NCI-H524 (cell line): Measurements from ENCODE around the gene ITGB3BP.
"Not testable (repeated sequence)": the region's sequence is repeated elsewhere in the genome, so short reads cannot be mapped to it uniquely, and the experiment has no call there.

Experiments
- DNase-seq, 2 experiments: peaks; one replicate each; lab custom pipeline; 2025; lab: John Stamatoyannopoulos, UW

The ITGB3BP gene

DNA sequence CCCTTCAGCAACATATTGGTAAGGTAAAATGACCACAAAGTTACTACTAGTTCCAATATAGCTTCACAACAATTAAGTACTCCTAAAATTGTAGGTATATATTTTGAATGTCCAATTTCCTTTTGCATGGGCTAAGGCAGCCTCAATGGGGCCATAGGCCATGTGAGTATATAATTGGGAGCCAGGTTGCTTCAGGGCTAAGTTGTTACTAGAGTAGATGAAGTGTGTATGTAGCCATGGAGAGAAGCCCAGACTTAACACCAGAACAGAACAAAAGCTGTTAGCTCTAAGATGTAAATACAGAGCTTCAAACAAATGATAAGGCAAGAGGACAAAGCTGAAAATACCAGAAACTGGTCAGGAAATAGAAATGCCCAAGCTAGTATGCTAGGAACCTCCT lies 16.2 kb downstream of the ITGB3BP start:
- no peak for DNase-seq

DNA sequence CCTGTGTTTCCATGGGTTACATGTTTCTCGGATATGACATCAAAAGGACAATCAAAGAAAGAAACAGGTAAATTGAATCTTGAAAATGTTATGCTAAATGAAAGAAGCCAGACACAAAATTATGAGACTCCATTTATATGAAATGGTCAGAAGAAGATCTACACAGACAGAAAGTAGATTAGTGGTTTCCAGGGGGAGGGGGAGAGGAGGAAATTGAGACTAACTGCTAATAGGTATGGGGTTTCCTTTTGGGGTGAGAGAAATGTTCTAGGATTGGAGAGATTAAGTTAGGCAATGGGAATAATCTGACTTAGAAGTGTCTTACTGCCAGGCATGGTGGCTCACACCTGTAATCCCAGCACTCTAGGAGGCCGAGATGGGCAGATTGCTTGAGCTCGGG lies 21.8 kb downstream of the ITGB3BP start:
- no peak for DNase-seq

DNA sequence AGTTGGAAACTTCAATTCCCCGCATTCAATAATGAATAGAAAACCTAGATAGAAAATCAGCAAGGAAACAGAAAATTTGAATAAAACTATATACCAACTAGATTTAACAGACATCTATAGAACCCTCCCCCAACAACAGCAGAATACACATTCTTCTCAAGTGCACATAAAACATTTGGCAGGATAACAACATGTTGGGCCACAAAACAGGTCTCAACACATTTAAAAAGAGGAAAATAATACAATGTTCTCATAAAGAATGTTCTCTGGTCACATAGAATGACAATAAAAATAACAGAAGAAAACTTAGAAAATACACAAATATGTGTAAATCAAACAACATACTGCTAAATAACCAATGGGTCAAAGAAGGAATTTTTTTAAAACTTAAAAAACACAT lies 24.9 kb downstream of the ITGB3BP start:
- no peak for DNase-seq

DNA sequence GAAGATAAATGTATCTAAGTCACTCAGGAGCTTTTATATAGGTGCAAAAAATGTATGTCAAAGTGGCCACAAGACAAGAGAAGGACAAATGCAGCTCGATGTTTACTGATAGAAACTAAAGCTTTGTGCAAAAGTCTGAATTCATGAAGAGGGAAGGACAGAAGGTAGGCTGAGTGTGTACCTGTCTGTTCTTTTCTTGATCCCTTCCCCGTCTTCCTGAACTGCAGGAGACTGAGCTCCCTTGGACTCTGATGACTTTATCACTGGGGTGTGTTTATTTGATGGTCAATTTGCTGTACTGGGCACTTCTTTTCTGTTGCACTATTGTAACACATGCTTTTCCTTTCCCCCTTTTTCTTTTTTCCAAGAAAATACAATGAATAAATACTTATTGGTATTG lies 25.4 kb downstream of the ITGB3BP start:
- DNase-seq: no peak

DNA sequence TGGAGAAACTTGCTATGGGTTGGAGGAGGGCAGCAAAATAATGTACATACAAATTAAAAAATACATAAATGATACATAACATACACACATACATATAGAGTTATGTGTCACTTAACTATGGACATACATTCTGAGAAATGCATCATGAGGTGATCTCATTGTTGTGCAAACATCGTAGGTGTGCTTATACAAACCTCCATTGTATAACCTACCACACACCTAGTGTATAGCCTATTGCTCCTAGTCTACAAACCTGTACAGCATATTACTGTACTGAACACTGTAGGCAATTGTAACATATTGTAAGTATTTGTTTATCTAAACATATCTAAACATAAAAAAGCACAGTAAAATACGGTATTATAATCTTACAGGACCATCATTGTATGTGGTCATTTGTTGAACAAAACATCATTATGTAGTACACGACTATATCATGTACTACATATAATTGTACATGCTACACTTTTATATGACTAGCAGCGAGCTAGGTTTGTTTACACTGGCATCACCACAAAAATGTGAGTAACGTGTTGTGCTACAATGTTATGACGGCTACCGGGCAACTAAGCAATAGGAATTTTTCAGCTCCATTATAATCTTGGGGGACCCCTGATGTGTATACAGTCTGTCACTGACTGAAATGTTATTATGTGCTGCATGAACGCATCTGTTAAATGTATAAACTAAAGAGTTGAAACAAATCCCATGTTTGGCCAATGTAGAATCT lies 35.5 kb downstream of the ITGB3BP start:
- DNase-seq: no peak

DNA sequence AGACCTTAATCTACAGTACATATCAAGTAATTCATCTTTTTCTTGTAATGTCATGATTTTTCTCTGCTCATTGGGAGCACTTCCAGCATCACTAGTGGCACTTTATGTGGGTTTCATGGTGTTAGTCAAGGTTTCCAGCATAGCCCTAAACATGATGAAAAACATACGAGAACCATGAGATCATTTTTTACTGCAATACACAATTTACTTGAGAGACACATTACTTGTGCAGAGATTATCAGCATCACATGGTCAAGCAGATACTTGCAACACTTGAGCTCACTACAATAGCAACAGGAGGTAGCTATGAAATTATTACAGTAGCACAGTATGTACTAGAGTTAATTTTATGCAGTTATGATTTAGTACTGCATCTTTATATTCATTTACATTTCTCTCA lies 36.4 kb downstream of the ITGB3BP start:
- no peak for DNase-seq

DNA sequence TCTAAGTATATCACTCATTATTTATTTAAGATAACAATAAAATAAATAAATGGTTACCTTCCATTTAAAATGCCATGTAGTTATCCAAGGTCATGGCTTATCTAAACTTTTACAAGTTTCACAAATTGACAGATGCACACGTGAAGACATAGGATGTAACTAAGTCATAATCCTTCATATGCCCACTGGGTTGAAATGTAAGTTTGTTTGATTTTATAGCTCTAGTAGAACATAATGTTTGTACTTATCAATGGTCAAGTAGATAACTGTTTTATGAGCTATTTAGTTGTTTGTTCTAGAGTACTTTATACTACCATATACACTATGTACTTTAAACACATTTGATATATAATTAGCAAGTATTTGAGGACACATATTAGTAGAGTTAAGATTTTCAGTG lies 43.0 kb downstream of the ITGB3BP start:
- DNase-seq: no peak

DNA sequence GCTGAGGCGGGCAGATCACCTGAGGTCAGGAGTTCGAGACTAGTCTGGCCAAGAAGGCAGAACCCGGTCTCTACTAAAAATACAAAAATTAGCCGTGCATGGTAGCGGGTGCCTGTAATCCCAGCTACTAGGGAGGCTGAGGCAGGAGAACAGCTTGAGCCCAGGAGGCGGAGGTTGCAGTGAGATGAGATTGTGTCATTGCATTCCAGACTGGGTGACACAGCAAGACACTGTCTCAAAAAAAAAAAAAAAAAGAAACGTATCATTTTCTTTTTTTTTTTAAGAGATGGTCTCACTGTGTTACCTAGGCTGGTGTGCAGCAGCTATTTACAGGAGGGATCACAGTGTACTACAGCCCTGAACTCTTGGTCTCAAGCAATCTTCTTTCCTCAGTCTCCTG lies 47.3 kb downstream of the ITGB3BP start:
- no peak for DNase-seq

DNA sequence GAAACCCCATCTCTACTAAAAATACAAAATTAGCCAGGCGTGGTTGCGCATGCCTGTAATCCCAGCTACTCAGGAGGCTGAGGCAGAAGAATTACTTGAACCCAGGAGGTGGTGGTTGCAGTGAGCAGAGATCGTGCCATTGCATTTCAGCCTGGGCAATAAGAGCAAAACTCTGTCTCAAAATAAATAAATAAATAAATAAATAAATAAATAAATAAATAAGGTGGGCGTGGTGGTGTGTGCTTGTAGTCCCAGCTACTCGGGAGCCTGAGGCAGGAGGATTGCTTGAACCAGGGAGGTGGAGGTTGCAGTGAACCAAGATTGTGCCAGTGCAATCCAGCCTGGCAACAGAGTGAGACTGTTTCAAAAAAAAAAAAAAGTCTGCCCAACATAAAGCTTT lies 54.3 kb downstream of the ITGB3BP start:
- not testable (repeated sequence) for DNase-seq

DNA sequence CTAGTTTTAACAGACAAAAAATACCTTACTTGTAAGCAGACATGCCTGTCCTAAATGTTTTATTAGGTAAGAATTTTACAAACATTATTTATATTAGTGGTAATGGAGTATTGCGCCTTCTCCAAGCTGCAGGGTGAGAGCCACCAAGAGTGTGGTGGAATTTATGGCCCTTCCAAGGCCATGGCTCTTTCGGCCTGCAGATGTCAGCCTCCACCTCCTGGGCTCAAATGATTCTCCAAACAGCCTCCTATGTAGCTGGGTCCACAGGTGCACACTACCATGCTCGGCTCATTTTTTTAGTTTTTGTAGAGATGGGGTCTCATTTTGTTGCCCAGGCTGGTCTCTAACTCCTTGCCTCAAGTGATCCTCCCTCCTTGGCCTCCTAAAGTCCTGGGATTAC lies 56.3 kb downstream of the ITGB3BP start:
- no peak for DNase-seq

DNA sequence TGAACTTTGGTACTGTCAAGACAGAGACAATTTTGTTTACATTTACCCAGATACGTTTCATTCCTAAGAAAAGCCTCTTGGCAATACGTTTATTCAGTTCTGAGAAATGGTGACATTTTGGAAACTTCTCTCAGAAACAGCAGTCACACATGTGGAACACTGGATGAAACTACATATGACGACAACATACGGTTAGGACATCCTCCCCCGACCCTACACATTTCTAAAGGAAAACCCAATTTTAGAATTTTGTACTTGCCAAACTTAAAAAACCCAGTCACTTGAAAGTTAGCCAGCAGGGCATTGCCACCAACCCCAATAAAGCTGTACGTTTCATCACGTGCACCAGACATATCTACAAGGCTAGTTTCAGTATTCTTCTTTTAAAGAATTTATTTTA lies 56.8 kb downstream of the ITGB3BP start:
- DNase-seq: no peak

DNA sequence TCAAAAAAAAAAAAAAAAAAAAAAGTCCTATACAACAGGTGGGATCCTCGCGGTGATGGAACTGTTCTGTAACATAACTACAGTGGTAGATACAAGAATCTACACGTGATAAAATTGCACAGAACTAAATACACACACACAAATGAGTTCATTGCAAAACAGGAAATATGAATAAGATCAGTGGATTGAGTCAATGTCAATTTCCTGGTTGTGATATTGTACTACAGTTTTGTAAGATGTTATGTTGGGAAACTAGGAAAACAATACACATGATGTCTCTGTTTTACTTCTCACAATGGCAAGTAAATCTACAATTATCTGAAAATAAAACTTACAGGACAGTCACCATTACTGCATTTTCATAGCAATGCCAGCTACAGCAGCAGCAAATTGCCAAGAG lies 59.8 kb downstream of the ITGB3BP start:
- no peak for DNase-seq

DNA sequence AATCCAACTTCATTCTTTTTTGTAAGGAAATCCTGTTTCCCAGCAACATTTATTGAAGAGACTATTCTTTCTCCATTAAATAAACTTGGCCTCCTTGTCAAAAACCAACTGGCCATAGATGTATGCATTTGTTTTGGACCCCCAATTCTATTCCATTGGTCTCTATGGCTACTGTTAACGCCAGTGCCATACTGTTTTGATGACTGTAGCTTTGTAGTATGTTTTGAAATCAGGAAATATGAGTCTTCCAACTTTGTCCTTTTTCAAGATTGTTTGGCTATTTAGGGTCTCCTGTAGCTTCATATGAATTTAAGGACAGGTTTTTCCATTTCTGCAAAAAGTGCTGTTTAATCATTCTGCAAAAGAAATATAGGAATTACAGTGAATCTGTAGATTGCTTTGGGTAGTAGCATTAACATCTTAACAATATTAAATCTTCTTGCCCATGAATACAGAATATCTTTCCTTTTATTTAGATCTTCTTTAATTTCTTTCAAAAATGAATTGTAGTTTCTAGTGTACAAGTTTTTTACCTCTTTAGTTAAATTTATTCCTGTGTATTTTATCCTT lies 61.3 kb downstream of the ITGB3BP start:
- DNase-seq: no peak

DNA sequence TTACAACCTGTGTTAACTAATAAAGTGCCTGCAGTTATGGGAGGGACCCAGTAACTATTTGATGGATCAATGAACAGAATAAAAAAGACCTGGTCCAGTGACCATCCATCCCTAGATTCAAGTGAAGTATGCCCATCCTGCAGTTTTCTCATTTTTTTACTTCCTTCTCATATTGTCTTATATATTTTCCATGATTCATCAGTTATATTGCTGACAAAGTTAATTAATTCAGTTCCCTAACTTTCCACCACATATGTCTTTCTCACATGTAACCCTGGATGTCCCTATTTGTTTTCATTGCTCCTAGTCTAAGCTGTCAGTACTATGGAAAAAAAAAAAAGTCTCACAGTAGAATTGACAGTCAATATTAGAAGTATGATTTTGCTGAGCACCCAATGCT lies 64.3 kb downstream of the ITGB3BP start:
- DNase-seq: no peak

DNA sequence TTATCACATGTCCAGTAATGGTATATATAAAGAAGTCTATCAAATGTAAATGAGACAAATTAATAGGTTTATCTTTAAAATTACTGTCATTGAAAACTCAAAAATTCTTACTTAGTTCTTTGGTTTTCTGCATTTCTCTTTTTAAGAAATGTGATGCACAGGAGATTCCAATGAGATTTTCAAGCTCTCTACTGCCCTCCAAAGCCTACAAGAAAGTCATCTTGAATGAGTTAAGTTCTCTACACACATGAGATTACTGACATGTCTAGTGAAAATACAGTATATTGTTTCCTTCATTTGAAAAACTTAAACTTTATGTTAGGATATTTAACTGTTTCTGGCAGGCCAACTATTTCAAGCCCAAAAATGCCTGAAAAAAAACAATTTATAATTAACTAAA lies 68.8 kb downstream of the ITGB3BP start:
- peak in 1 of 2 experiments; percentile 6 for DNase-seq

DNA sequence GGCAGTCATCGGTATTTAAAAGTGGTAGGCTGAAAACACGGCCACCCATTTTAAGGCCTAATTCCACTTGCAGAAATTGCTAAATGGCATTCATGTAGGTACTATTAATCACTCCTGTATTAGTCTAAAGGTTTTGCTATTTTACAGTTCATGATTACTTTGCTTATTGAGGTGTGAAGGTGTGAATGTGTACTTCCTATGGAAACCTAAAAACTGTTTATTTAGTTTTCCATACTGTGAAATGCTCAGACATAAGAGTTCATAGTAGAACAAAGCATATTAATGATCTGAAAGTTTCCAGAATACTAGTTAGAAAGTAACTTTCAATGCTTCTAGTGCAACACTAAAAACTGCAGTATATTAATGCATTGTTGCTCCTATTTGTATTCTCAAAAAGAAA lies 69.8 kb downstream of the ITGB3BP start:
- no peak for DNase-seq

DNA sequence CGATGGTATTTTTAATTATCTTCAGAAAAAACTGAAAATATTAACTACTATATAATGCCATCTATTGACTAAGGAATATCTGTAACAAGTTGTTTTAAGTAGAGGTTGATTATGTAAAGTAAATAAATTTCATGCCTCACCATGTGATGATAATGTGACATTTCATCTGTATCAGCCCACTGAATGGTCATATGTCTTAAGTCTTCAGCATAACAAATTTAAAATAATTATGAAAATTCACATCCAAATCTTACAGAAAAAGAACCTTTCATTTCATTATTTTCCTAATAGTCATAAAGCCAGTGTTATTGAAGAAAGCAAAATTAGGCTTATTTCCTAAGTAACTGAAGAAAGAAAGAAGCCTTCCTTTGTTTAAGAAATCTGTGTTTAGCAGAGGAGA lies 72.6 kb downstream of the ITGB3BP start:
- DNase-seq: no peak

DNA sequence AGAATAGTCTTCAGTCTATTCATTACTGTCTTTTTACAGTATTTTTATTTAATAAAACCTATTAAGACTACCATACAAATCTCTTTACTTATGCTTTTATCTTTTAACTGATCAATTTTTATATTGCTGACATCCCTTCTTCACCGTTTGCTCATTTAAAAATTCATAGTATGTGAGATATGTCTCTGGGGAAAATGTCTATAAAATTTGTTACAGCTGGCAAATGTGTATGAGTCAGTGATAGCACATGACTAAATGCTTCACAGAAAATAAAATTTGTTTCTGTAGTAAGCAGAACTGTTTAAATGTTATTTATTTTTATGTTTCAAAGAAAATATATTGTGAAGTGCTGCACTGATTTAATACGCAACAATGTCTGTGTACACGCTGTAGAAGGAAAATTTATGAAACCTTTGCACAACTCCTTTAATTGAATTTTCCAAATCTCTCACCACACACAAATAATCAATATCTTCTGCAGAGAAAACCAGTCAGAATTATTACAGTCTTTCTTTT lies 74.2 kb downstream of the ITGB3BP start:
- DNase-seq: no peak

DNA sequence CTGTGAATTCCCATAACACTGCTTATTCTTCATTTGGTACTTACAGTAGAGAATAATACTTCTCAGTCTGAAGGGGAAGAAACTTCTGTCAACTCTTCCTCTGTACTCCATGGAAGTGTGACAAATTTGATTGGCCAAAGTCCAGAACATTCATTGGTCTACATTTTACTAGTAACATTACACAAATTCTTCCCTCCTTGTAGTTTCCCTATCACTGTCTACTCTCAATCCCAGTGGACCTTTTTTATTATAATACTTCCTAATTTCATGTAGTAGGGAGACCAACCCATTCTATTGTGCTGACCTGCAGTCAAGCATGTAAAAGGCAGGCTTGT lies 80.9 kb downstream of the ITGB3BP start:
- DNase-seq: no peak

DNA sequence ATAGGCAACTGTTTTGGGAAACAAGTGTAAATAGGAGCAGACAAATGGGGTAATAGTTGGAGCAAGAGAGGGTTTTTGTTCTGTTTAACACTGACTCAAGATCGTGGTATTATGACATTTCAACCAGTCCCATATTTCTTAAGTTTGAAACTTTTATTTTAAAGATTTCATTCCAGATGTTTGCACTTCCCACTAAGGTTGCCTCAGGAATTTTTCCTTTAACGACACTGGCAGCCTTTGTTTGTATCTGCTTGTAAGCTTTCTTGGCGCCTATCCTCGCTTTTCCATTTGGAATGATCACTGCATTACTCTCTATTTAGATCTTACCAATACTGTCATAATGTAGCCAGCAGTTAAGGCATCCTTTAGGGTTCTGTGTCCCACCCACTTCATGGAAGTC lies 87.9 kb downstream of the ITGB3BP start:
- no peak for DNase-seq

DNA sequence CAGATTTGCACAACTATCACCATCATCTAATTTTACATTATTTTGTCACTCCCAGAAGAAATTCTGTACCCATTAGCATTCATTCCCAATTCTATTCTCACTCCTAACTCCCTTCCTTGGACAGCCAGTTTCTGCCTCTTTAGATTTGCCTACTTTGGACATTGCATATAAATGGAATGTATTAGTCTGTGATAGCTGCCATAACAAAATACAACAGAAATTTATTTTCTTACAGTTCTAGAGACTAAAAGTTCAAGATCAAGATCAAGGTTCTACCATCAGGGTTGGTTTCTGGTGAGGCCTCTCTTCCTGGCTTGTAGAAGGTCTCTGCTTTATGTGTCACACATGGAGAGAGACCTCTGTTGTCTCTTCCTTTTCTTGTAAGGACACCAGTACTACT lies 93.7 kb downstream of the ITGB3BP start:
- DNase-seq: no peak

DNA sequence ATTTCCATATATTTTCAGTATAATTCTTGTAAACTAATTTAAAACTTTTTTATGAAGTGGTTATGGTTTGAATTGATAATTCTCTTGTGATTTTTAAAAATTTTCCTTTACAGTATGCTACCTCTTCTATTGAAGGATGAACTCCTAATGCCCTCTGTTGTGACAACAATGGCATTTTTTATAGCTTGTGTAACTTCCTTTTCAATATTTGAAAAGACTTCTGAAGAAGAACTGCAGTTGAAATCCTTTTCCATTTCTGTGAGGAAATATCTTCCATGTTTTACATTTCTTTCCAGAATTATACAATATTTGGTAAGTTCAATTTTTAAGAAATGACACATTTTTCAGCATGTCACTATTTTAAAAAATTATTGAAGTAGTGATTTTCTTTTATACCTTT lies 94.2 kb downstream of the ITGB3BP start:
- no peak for DNase-seq

DNA sequence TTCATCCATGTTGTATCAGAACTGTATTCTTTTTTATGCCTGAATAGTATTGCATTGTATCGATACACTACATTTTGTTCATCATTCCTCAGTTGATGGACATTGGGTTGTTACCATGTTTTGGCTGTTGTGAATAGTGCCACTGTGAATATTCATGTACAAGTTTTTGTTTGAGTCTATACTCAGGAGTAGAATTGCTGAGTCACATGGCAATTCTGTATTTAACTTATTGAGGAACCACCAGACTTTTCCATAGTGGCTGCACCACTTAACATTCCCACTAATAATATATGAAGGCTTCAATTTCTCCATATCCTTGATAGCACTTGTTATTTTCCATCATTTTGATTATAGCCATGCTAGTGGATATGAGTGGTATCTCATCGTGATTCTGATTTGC lies 99.4 kb downstream of the ITGB3BP start:
- no peak for DNase-seq

DNA sequence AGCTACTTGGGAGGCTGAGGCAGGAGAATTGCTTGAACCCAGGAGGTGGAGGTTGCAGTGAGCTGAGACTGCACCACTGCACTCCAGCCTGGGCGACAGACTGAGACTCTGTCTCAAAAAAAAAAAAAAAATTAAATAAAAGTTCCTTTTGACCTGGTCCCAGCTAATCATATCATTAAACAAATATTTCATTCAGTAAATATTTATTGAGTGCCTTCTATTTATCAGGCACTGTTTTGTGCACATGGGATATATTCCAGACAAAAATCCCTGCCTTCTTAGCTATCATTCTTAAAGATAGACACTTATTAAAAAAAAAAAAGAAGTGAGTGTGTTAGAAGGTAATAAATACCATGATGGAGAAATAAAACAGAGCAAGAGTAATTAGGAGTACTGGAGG lies 102.3 kb downstream of the ITGB3BP start:
- DNase-seq: not testable (repeated sequence)
